GM19397 (cell line): Measurements from ENCODE around the gene CXCL1.

ENCODE experiments used
- ATAC-seq: cut with Tn5 transposase; IDR thresholded peaks from one replicate; pipeline ENCODE4 v1.9.1; 2021; ENCODE audit warnings: mild to moderate bottlenecking, moderate library complexity; ENCODE audit not compliant: unreplicated experiment

The CXCL1 gene

GRCh38 chr4:73912191-73912590, 43.0 kb downstream of the CXCL1 start:
- ATAC-seq = no peak

- no peak for ATAC-seq
Measured at GRCh38 chr4:73914071-73914470, 44.9 kb downstream of the CXCL1 start.

- no peak for ATAC-seq
Measured at GRCh38 chr4:73916172-73916925, 47.2 kb downstream of the CXCL1 start.

DNA sequence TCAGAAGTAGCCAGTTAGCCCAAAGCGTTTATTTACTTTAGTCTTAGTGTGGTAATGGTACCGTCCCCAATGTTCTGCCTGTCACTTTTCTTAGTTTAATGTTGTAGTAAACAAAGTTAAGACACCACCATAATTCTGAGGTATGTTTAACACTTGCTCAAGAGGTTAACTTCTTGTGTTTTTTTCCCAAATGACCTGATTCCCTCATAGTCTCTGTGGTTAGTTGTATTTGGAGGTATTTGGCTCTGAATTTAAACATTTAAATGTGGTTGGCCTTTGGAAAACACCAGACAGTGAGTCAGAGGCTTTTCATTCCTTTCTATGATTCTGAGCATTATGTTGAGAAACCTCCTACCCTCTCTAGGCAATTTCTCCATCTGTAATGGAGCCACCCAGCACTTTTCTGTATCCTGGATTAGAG, 47.9 kb downstream of the CXCL1 start:
- no peak for ATAC-seq

DNA sequence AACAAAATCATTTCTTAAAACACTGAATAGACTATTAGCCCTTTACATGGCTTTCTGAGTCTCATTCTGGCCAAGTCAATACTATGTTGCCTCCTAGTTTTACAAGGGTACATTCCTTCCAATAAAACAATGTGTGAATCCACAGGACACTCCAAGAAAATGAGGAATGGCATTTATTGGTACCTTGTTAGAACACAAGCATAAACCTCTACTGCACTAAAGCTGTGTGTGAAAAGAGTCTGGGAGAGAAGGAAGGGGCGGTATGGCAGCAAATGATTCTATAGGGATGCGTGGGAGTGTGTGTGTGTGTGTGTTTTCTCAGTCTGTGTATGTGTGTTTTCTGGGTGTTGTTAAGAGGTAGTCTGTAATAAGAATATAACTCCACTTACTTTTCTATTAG, 48.9 kb downstream of the CXCL1 start:
- ATAC-seq = no peak

- ATAC-seq = no peak
Measured at GRCh38 chr4:73919691-73920090, 50.5 kb downstream of the CXCL1 start.
